Peyer's patch (tissue), 4 donors: ENCODE measurements around the gene ADAM12. TPM values are rescaled to one million over a fixed set of nuclear protein-coding genes. Genes with fewer than 3 reads are reported as not detected.
"Not testable (repeated sequence)": the region's sequence is repeated elsewhere in the genome, so short reads cannot be mapped to it uniquely, and the experiment has no call there.

ENCODE experiments used
- DNase-seq, 3 donors: peaks; one replicate each; pipeline ENCODE4 v3.0.0-alpha.2; 2017 to 2019
- H3K27ac ChIP-seq, 4 donors: fragments of 200-600 bp; sonication (generic); one replicate each; pipeline ENCODE4 v1.5.1; 2016 to 2019
- H3K27me3 ChIP-seq, 2 donors: fragments of 200-600 bp; sonication (generic); one replicate each; pipeline ENCODE4 v1.5.1; 2019
- H3K36me3 ChIP-seq, 3 donors: fragments of 200-600 bp; sonication (generic); one replicate each; pipeline ENCODE4 v1.5.1; 2016 to 2019
- H3K4me1 ChIP-seq, 4 donors: fragments of 200-600 bp; sonication (generic); one replicate each; pipeline ENCODE4 v1.5.1; 2016 to 2019
- H3K4me3 ChIP-seq, 4 donors: fragments of 200-600 bp; sonication (generic); 1 replicate in 3 of 4; 2 replicates in 1 of 4; pipeline ENCODE4 v1.5.1; 2016 to 2019; ENCODE audit warnings: mild to moderate bottlenecking in 1 of 4
- H3K9me3 ChIP-seq, 4 donors: fragments of 200-600 bp; sonication (generic); one replicate each; pipeline ENCODE4 v1.5.1; 2016 to 2019; ENCODE audit warnings: mild to moderate bottlenecking in 1 of 4
- POLR2A ChIP-seq, 2 donors: fragments of 450-650 bp; IDR thresholded peaks; one replicate each; pipeline ENCODE4 v1.5.1; 2017; ENCODE audit warnings: antibody characterized with exemption in 2 of 2, mild to moderate bottlenecking in 2 of 2, moderate library complexity in 2 of 2
- total RNA-seq, 4 donors: library from RNA; depleted of rRNA; stranded (reverse); fragments of >200 nt; gene quantifications; one replicate each; pipeline ENCODE4 v1.1.0, GENCODE V29; 2016
- TF ChIP-seq, protein P1 (sequence below), 6 experiments: fragments of 450-650 bp in 4 of 6; fragments of 200-600 bp in 2 of 6; sonication (generic) in 1 of 6; IDR thresholded peaks; one replicate each; pipeline ENCODE4 v1.5.1; 2017 to 2019; ENCODE audit warnings: antibody characterized with exemption in 6 of 6, mild to moderate bottlenecking in 3 of 6, moderate library complexity in 1 of 6

ADAM12 gene
- total RNA-seq, 4 donors from 2014 or later, result 0.13 to 2.5 (median 0.66) TPM

DNA sequence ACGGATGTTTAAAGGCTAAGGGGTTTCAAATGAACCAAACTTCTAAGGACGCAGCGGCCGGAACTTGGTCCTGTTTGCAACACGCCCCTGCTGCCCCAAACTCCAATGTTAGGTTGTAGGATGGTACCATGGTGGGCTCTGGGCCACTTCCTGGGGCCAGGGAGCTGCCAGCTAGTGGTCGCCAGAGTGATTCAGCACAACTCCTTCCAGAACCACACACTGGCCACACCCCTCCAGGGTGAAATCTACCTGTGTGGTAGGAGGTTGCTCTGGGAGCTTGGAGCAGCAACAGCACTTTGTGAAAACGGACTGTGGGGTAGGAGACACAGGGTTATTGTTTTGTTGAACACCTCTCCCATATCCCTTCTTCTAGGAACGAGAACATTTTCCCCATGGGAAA lies 330.8 kb downstream of the ADAM12 start:
- TF ChIP-seq, protein P1, sequence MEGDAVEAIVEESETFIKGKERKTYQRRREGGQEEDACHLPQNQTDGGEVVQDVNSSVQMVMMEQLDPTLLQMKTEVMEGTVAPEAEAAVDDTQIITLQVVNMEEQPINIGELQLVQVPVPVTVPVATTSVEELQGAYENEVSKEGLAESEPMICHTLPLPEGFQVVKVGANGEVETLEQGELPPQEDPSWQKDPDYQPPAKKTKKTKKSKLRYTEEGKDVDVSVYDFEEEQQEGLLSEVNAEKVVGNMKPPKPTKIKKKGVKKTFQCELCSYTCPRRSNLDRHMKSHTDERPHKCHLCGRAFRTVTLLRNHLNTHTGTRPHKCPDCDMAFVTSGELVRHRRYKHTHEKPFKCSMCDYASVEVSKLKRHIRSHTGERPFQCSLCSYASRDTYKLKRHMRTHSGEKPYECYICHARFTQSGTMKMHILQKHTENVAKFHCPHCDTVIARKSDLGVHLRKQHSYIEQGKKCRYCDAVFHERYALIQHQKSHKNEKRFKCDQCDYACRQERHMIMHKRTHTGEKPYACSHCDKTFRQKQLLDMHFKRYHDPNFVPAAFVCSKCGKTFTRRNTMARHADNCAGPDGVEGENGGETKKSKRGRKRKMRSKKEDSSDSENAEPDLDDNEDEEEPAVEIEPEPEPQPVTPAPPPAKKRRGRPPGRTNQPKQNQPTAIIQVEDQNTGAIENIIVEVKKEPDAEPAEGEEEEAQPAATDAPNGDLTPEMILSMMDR (IDR thresholded peaks at IDR 0.05), result no peak
- TF ChIP-seq POLR2A (IDR thresholded peaks at IDR 0.05), result no peak
- H3K36me3 ChIP-seq, result no peaks in the 10 kb centered on the region
- no peaks in the 10 kb centered on the region for H3K27me3 ChIP-seq
- H3K9me3 ChIP-seq, result peaks cover 0 to 6% (median 0%) of the 10 kb centered on the region in 4 donors
- no peak overlapping the region for H3K4me3 ChIP-seq
- no peak for DNase-seq
- no peaks in the 10 kb centered on the region for H3K4me1 ChIP-seq
- no peak overlapping the region for H3K27ac ChIP-seq

DNA sequence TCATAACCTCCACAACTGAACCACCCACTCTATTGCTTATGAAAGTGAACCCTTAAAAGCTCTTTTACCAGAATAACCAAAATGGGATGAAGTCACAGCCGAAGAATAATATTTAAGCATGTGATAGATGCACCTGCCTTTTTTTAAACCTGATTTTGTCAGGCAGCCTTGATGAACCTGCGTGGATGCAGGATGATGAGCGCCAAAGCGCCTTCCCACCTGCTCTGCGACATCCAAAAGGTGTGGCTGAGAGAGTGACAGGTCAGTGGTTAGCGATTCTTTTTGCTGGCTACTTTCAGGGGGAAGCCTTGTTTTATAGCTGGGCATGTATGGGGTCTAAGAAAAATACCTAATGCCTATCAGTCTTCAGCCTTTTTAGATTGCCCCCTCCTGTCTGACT lies 334.1 kb downstream of the ADAM12 start:
- H3K36me3 ChIP-seq, result no peaks in the 10 kb centered on the region
- no peak overlapping the region for H3K27ac ChIP-seq
- no peaks in the 10 kb centered on the region for H3K27me3 ChIP-seq
- H3K4me1 ChIP-seq, result no peaks in the 10 kb centered on the region
- no peak overlapping the region for H3K4me3 ChIP-seq
- TF ChIP-seq POLR2A (IDR thresholded peaks at IDR 0.05), result no peak
- TF ChIP-seq, protein P1 (IDR thresholded peaks at IDR 0.05), result no peak
- DNase-seq, result no peak
- H3K9me3 ChIP-seq, result no peaks in the 10 kb centered on the region

DNA sequence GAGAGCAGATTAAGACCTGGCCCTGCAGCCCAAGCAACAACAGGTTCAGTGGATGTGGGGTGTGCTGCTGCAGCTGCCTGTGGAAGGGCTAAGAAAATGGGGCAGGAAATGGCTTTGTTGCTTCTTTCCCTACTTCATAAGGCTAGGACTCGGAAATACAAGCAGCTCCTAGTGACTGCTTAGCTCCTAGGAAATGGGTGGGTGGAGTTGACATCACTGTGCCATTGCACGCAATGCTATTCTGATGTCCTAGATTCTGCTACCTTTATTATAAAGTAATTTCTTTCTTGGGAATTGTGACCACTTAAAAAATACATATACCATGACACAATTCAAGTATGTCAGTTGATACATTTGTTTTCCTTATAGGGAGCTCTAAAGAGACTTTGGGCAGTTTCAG lies 336.1 kb downstream of the ADAM12 start:
- Histone ChIP-seq H3K36me3 (no peaks in the 10 kb centered on the region), H3K27me3 (no peaks in the 10 kb centered on the region), H3K4me1 (no peaks in the 10 kb centered on the region), H3K9me3 (no peaks in the 10 kb centered on the region), H3K27ac (no peak overlapping the region), H3K4me3 (no peak overlapping the region)
- TF ChIP-seq, protein P1 (IDR thresholded peaks at IDR 0.05), result no peak
- TF ChIP-seq POLR2A (IDR thresholded peaks at IDR 0.05), result no peak
- DNase-seq, result no peak

GRCh38 chr10:126049759-126050700 lies 338.2 kb downstream of the ADAM12 start:
- no peak for TF ChIP-seq POLR2A (IDR thresholded peaks at IDR 0.05)
- TF ChIP-seq, protein P1 (IDR thresholded peaks at IDR 0.05), result no peak
- Histone ChIP-seq H3K27ac (no peak overlapping the region), H3K36me3 (no peaks in the 10 kb centered on the region), H3K9me3 (no peaks in the 10 kb centered on the region), H3K4me1 (no peaks in the 10 kb centered on the region), H3K27me3 (no peaks in the 10 kb centered on the region), H3K4me3 (no peak overlapping the region)
- DNase-seq, result no peak

DNA sequence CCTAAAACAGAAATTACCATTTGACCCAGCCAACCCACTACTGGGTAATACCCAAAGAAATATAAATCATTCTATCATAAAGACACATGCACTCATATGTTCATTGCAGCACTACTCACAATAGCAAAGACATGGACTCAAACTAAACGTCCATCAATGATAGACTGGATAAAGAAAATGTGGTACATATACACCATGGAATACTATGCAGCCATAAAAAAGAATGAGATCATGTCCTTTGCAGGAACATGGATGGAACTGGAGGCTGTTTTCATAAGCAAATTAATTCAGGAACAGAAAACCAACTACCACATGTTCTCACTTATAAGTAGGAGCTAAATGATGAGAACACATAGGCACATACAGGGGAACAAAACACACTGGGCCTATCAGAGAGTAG lies 340.5 kb downstream of the ADAM12 start:
- H3K27ac ChIP-seq, H3K36me3 ChIP-seq, H3K27me3 ChIP-seq, DNase-seq, H3K9me3 ChIP-seq, H3K4me3 ChIP-seq, H3K4me1 ChIP-seq: not testable (repeated sequence)

DNA sequence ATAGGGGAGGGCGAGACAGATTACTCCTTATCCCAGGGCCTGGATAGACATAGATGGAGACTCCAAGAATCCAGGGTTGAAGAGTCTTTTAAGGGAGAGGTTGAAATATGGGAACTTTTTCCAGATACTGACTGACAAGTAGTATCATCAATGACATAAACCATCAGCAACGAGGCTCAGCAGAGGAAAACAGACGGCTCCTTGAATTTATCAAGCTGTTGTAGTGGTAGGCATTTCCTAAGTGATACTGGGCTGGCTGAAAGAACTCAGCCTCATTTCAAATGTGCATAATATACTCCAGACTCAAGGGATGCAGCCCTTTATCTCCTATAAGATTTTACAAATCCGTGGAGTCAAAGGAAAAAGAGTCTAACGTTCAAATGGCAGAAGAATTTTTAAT lies 341.4 kb downstream of the ADAM12 start:
- no peak for TF ChIP-seq POLR2A (IDR thresholded peaks at IDR 0.05)
- TF ChIP-seq, protein P1 (IDR thresholded peaks at IDR 0.05), result no peak
- Histone ChIP-seq H3K36me3 (no peaks in the 10 kb centered on the region), H3K4me3 (no peak overlapping the region), H3K4me1 (peaks cover 0 to 11% (median 1%) of the 10 kb centered on the region in 4 donors), H3K27me3 (no peaks in the 10 kb centered on the region), H3K27ac (no peak overlapping the region), H3K9me3 (no peaks in the 10 kb centered on the region)
- no peak for DNase-seq
